Measurements from ENCODE around the gene MYPOP. TPM values are rescaled to one million over a fixed set of nuclear protein-coding genes. Genes with fewer than 3 reads are reported as not detected.
"Not testable (repeated sequence)": the region's sequence is repeated elsewhere in the genome, so short reads cannot be mapped to it uniquely, and the experiment has no call there.

Gene MYPOP
- total RNA-seq, 1 donor from 2014 or later: 18.5 TPM

- peak; percentile 17 for ATAC-seq
- no peak for DNase-seq
- intact Hi-C loops (cut with micrococcal nuclease): no loop called here
Measured at GRCh38 chr19:45913874-45914830, 11.7 kb upstream of the MYPOP start, which contains the start of gene NANOS2. TSS of gene NANOS2 (minus strand) at chr19:45914778. CDS start at chr19:45914693, 85 bp downstream.

GRCh38 chr19:45911291-45911690, 8.9 kb upstream of the MYPOP start:
- intact Hi-C loops (cut with micrococcal nuclease): no loop called here
- no peak for DNase-seq
- ATAC-seq: no peak

- intact Hi-C loops (cut with micrococcal nuclease): no loop called here
- ATAC-seq (no peak), DNase-seq (no peak)
Measured at GRCh38 chr19:45908956-45909355, 6.5 kb upstream of the MYPOP start.

DNA sequence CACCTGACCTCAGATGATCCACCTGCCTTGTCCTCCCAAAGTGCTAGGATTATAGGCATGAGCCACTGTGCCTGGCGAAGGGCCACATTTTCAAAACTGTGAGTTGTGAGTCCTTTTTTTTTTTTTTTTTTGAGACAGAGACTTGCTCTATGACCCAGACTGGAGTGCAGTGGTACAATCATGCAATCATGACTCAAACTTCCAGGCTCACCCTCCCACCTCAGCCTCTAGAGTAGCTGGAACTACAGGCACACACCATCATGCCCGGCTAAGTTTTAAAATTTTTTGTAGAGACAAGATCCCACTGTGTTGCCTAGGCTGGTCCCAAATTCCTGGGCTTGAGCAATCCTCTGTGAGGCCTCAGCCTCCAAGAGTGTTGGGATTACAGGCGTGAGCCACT, 3.8 kb upstream of the MYPOP start:
- ATAC-seq (no peak), DNase-seq (no peak)

DNA sequence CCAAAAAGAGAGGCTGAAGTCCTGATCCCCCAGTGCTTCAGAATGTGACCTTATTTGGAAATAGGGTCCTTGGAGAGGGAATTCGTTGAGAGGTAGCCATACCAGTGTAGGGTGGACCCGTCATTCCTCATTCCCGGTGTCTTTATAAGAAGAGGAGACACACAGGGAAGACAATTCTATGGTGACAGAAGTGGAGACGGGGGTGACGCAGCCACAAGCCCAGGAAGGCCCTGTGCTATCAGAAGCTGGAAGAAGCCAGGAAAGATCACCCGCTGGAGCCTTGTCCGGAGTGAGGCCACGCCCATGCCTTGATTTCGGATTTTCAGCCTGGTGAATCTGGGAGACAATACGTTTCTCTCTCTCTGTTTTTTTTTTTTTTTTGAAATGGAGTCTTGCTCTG, 2.6 kb upstream of the MYPOP start:
- intact Hi-C loops (cut with micrococcal nuclease): no loop called here
- no peak for DNase-seq
- ATAC-seq: no peak

More for the DNA sequence above, 3.8 kb upstream of the MYPOP start:
- intact Hi-C loops (cut with micrococcal nuclease): no loop called here

- DNase-seq (peak; percentile 100), ATAC-seq (peak; percentile 96)
- intact Hi-C loops (cut with micrococcal nuclease): no loop called here
Measured at GRCh38 chr19:45902651-45903625, 525 bp upstream of the MYPOP start.

GRCh38 chr19:45901432-45901911, 941 bp downstream of the MYPOP start:
- DNase-seq: peak; percentile 71
- ATAC-seq: no peak
- intact Hi-C loops (cut with micrococcal nuclease): no loop called here

- intact Hi-C loops (cut with micrococcal nuclease): no loop called here
- DNase-seq (no peak), ATAC-seq (no peak)
Measured at GRCh38 chr19:45900738-45901431, 1.5 kb downstream of the MYPOP start.

GRCh38 chr19:45899919-45900589, 2.4 kb downstream of the MYPOP start:
- intact Hi-C loops (cut with micrococcal nuclease): no loop called here

DNA sequence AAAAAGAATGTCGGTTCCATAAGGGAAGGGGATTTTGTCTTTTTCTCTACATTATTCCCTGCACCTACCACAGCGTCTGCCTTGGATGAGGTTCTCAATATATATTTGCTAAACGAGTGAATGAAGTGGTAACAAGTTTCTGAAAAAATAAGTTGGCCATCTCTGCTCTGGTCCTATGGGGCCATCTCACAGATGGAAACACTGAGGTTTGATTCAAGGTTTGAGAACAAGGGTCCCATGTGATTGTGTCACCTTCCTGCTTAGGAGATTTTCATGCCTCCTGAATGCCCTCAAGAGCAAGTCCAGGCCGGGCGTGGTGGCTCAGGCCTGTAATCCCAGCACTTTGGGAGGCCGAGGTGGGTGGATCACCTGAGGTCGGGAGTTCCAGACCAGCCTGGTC, 3.2 kb downstream of the MYPOP start:
- ATAC-seq (no peak), DNase-seq (no peak)
- intact Hi-C loops (cut with micrococcal nuclease): no loop called here

More at GRCh38 chr19:45899919-45900589, 2.4 kb downstream of the MYPOP start:
- ATAC-seq (no peak), DNase-seq (no peak)

- intact Hi-C loops (cut with micrococcal nuclease): no loop called here
- DNase-seq: no peak
- ATAC-seq: no peak
Measured at GRCh38 chr19:45897261-45897812, 5.1 kb downstream of the MYPOP start.

DNA sequence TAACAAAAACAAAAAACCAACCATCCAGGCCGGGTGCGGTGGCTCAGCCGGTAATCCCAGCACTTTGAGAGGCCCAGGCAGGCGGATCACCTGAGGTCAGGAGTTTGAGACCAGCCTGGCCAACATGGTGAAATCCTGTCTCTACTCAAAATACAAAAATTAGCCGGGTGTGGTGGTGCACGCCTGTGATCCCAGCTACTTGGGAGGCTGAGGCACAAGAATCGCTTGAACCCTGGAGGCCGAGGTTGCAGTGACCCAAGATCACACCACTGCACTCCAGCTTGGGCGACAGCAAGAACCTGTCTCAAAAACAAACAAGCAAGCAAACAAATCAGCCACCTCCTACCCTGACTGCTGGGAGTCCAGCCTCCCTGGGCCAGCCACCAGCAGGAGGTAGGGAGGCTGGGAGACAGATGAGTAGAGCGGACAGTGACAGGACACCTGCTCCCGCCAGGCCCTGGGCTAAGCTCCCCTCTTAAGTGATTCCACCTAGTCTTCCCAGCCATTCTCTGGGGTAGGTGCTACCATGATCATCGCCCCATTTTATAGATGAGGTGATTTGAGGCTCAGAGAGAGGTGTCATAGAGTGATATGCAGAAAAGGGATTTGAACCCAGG, 6.3 kb downstream of the MYPOP start:
- intact Hi-C loops (cut with micrococcal nuclease); ATAC-seq: not testable (repeated sequence)

GRCh38 chr19:45895519-45895972, 6.9 kb downstream of the MYPOP start:
- ATAC-seq (no peak), DNase-seq (no peak)
- intact Hi-C loops (cut with micrococcal nuclease): no loop called here

More for the DNA sequence above, 6.3 kb downstream of the MYPOP start:
- not testable (repeated sequence) for DNase-seq

- no peak for DNase-seq
- ATAC-seq: no peak
- intact Hi-C loops (cut with micrococcal nuclease): no loop called here
Measured at GRCh38 chr19:45890877-45891276, 11.5 kb downstream of the MYPOP start.

DNA sequence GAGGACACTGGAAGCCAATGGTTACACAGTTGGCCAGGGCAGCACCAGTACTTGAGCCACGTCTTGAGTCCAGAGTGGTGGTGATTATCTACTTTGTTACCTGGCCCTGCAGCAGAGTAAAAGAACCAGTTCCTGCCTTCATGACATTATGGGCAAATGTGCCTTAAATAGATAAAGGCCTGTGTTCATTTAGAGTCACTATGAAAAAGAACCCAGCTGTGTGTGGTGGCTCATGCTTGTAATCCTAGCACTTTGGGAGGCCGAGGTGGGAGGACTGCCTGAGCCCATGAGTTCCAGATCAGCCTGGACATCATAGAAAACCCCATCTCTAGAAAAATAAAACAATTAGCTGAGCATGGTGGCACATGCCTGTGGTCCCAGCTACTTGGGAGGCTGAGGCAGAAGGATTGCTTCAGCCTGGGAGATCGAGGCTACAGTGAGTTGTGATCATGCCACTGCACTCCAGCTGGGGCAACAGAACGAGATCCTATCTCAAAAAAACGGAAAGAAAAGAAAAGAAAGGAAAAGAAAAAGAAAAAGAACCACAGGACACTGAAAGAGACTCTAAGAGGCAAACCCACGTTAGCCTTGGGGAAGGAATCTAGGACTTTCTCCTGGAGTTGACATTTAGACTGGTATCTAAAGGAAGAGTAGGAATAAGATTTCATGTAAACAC, 13.1 kb downstream of the MYPOP start:
- no peak for DNase-seq
- intact Hi-C loops (cut with micrococcal nuclease): no loop called here
- ATAC-seq: no peak

DNA sequence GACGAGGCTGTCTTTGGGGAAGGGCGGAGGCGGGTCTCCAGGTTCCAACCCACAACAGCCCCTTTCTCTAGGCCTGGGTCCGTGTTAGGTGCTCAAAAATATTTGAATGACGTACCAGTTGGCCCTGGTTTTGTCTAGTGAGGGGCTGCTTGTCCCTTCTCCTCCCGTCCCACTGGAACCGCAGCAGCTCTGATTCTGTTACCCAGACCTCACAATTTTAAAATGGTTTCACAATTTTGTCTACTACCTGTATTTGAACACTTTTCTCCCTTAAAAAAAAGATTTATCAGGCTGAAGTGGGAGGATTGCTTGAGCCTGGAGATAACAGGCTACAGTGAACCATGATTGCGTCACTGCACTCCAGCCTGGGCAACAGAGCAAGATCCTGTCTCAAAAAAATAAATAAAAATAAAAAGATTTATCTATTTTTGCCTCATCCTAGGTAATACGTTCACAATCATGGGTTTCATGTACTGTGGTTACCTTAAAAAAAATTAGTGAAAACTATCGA, 15.2 kb downstream of the MYPOP start:
- intact Hi-C loops (cut with micrococcal nuclease): no loop called here
- DNase-seq (no peak), ATAC-seq (no peak)

Measured in left ventricle myocardium superior (tissue), 1 donor.